GM19193 (cell line): Measurements from ENCODE around the gene PSMD7.

Experiments
- POLR2A ChIP-seq: IDR thresholded peaks from 4 replicates; pipeline ENCODE4 v1.6.1; 2011; ENCODE audit not compliant: insufficient read depth, insufficient read length; ENCODE audit errors: extremely low read depth

Gene PSMD7

DNA sequence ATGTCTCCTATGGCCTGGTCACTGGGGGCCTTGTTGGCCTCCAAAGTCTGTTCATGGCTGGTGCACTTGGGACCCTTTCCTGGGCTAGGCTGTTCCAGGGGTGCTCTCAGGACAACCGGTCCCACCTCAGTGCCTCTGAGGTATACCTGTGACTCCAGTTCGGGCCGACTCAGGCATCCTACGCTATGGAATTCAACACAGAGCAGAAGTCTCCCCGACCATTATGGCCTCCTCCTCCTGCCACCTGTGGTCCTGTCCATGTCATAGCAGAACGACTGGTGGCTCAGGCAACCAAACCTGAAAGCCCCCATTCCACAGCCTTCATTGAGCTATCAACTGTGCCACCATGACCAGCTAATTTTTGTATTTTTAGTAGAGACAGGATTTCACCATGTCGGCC, 8.5 kb upstream of the PSMD7 start:
- TF ChIP-seq POLR2A: no peak

DNA sequence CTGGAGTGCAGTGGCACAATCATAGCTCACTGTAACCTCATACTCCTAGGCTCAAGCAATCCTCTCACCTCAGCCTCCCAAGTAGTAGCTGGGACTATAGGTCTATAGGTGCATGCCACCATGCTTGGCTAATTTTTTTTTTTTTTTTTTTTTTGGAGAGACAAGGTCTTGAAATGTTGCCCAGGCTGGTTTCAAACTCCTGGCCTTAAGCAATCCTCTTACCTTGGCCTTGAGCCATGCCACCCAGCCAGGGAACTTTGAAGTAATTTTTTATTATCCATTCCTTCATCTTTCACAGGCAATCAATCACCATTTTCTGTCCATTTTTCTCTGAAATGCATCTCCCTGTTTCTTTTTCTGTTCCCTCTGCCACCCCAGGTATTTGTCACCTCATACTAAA, 6.3 kb upstream of the PSMD7 start:
- TF ChIP-seq POLR2A: no peak

DNA sequence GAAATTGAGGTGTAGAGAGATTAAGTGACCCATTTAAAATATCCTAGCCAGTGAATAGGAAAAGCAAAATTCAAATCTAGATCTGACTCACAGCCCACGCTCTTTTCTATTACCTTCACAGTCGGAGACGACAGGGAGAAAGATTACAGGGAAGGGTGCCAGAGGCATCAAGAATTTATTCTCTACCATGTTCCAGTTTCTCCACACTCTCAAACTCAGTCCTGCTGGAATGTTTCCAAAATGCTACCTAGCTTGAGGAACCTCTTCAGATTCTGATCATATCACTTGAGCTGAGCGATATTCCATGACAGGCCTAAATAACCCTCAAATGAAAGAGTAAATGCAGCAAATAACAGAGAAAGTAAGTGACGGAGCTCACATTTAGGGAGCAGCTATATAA, 5.4 kb upstream of the PSMD7 start:
- no peak for TF ChIP-seq POLR2A

DNA sequence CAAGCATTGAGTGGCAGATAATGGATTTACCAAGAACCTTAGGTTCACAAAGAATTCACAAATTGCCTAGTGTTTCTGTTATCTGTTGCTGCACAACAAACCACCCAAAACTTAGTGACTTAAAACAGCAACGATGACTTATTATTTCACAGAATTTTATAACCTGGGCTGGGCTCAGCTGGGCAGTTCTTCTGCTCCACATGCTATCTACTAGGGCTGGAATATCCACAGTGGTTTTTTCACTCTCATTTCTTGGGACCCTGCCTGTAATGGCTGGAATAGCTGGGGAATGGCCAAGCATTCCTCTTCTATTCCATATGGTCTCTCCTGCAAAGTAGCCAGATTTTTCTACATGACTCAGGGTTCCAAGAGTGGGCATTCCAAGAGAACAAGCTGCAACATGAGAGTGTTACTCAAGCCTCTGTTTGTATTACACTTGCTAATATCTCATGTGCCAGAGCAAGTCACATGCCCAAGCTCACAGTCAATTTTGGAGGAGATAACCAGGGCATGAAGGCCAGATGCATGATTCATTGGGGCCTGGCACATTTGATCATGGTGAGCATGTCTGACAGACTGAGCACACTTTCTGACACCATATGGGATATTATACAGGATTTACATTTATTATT, 4.9 kb upstream of the PSMD7 start:
- TF ChIP-seq POLR2A: no peak

DNA sequence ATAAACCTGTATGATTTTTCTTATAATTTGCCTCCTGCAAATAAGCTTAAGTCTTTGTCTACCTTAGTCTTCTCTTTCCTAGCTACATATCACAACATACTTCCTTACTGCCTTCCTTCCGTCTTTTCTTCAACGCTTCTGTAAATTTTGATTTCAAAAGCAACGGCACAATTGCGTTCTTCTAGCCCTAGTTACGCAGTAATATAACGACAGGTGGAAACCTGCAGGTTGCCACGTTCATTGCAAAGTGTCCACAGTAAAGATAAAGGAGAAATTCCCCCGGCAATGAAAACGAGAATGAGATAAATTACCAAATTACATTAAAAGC, 546 bp upstream of the PSMD7 start:
- no peak for TF ChIP-seq POLR2A

DNA sequence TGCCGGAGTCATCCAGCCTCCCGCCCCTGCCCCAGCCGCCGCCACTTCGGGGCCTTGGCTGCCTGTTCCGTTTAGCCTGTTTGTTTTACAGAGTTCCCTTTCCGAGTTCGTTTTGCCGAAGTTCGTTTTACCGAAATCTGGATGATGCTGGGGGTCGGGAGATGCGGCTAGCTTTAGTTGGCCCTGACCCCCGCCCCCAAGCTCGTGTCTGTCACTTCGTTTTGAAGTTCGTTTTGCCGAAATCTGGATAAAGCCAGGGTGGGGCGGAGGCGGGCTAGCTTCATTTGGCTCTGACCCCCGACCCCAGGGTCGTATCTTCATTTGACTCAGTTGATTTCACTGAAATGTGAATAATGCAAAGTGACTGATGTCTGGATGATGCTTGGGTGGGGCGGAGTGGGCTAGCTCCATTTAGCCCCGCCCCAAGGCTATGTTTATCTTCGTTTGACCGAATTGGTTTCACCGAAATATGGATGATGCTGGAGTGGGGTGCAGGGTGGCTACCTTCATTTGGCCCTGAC, 591 bp downstream of the PSMD7 start:
- no peak for TF ChIP-seq POLR2A

DNA sequence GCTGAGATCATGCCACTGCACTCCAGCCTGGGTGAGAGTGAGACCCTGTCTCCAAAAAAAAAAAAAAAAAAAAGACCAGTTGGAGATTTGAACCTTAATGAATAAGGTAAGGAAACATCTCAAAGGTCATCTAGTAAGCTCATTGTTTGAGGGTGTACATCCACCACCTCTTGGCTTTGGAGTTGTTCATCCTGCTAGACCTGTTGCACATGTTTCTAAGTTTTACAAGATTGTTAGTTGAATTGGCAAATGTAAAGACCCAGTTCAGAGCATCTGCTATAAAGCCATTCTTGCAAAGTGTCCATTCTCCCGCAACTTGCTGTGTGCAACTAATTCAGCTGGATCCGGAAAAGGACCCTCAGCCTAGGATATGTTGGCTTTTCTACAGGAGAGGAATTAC, 1.5 kb downstream of the PSMD7 start:
- TF ChIP-seq POLR2A: no peak

DNA sequence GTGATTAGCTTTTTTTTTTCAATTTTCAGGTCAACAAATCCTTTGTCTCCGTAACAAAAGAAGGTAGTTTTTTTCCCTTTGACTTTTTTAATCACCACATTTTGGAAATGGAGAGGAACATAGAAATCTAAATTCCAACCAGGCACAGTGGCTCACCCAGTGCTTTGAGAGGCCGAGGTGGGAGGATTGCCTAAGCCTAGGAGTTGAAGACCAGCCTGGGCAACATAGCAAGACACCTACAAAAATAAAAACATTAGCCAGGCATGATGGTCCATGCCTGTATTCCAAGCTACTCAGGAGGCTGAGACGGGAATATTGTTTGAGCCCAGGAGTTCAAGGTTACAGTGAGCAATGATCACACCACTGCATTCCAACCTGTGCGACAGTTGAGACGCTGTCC, 5.7 kb downstream of the PSMD7 start:
- TF ChIP-seq POLR2A: no peak

DNA sequence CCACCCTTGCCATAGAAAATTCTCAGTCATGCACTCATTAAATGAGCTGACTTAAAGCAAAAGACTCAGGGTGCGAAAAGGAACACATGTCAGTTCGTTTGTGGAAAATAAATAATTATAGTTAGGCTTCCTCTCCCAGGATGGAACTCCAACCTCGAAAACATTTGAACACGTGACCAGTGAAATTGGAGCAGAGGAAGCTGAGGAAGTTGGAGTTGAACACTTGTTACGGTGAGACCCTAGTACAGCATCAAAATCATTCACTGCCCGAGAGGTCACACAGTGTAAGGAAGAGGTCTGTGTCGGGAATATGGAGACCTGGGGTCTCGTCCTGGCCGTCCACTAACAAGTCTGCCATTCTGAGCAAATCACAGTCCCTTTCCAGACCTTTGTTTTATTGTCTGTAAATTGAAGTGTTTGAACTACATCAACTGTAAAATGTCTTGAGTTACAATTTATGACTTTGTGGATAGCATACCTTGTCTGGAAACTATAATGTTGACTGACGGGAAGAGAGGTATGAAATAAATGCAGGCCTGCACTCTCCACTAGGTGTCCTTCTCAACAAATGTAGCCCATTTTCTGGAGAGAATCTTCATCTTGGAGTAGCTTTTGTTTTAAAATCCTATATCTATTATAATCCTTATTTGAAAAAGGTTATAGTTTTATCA, 7.7 kb downstream of the PSMD7 start:
- TF ChIP-seq POLR2A: no peak

DNA sequence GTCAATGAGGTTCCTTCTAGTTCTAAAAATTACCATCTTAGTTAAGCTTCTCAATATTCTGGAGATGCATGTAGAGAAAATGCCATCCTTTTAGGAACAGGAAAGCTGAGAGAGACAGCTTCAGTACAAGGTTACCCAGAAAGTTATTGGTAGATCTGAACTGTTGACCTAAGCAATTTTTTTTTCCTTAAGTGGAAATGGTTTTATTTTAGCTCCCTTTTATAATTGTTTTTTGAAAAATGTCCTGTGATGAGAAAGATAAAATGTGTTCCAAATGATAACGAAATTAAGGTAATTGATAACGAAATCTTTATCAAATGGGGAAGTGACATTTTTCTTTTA, 8.2 kb downstream of the PSMD7 start:
- no peak for TF ChIP-seq POLR2A

DNA sequence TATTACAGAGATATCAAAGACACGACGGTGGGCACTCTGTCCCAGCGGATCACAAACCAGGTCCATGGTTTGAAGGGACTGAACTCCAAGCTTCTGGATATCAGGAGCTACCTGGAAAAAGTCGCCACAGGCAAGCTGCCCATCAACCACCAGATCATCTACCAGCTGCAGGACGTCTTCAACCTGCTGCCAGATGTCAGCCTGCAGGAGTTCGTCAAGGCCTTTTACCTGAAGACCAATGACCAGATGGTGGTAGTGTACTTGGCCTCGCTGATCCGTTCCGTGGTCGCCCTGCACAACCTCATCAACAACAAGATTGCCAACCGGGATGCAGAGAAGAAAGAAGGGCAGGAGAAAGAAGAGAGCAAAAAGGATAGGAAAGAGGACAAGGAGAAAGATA, 8.7 kb downstream of the PSMD7 start:
- TF ChIP-seq POLR2A: no peak

DNA sequence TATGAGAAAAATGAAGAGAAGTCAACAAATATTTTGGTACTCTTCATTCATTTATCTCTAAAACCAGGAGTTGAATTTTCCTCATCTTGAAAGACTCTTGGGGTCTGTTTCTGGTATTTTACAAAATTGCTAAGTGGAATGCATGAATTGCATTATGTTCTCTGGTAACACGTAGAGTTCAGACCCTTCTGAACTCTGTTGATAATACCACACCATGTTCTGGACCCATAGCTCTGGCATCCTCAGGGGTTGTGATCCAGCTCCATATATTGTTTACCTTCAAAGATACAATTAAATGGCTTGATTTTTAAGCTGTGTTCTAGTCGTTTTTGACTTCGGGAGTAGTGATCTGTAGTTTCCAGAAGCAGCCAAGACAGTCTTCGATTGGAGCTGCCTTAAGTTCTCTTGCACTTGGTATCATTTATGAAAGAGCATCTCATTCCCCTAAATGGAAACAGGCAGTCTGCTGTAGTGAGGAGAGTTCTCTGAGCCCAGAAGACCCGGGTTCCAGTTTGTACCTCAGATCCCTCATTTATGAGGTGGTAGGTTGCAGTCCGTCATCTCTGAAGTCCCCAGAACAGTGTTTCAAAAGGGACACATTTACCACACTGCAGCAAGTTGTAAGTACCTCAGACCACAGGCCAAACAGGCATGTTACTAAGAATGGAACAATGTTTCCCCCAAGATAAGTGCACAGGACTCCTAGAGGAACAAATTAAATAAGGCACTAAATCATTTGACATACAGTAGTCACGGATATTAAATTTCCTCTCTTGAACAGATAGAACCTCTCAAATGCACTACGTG, 9.6 kb downstream of the PSMD7 start:
- TF ChIP-seq POLR2A: no peak

DNA sequence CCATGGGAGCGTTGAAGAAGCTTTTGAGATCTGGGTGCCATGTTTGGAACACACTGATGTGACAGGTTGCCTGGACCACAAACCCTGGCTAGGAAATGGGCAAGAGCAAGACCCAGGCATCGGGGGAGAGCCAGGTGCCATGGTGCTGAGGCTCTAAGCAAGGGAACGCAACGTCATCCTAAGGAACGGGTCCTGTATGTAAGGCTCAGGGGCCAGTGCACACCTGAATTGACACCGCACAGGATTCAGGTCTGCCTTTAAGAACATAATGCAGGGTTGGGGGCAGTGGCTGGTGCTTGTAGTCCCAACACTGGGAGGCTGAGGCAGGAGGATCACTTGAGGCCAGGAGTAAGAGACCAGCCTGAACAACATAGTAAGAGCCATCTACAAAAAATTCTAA, 10.8 kb downstream of the PSMD7 start:
- peak; percentile 13 for TF ChIP-seq POLR2A

DNA sequence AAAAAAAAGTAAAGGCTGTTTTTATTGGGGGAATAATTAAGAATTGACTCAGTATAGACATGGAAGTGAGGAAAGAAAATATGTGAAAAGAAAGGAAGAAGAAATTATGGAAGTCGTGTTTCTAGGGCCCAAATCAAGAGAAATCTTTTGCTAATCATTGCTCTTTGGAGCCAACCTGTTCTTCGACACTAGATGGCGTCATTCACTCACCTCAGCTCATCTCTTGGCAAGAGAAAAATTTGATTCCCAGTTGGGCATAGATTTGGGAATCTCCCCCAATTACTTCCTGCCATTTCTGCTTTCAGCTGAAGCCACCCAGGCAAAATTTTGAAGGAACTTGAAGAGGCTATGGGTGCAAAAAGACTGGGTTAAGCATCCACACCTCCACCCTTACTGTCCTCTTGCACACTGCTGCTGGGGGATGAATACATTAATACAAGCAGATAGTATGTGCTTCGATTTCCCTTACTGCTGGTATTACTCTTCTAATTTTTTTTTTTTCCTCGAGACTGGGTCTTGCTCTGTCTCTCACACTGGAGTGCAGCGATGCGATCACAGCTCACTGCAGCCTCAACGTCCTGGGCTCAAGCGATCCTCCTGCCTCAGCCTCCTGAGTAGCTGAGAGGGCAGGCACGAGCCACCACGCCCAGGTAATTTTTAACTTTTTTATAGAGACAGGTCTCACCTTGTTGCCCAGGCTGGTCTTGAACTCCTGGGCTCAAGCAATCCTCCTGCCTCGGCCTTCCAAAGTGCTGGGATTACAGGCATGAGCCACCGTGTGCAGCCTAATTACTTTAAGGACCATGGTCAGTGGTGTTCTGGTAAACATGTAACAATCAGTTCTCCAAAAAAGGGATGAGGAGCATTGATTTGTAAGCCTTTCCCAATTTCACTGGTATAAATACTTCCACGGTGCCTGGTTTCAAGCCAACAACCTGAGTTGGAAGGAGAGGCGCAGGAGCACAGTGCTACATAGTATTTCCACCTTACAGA, 13.5 kb downstream of the PSMD7 start:
- TF ChIP-seq POLR2A: no peak

DNA sequence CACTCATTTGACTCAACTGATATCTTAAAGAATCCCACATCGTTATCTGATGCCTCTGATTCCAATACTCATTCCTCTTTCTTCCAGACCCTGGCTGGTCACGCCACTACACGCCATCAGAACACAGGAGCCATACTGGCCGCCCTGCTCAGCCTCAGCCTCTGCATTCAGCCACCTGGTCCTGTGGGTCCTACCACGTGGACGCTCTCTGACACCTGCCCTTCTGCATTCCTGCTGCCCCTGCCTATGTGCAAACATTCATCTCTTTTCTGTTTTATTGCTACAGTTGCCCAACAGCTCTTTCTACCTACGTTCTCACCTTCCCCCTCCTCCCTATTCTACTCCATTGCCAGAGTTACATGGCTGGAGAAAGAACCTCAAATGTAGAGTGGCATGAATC, 18.4 kb downstream of the PSMD7 start:
- TF ChIP-seq POLR2A: no peak
